Measurements from ENCODE around the gene EXOC7. TPM values are rescaled to one million over a fixed set of nuclear protein-coding genes. Genes with fewer than 3 reads are reported as not detected.

EXOC7 gene
- total and polyA plus RNA-seq, 2 of the 4 experiments (the other 2 are of a cell fraction): 85.9 to 118 TPM

- no peak for TF ChIP-seq USF2 (IDR thresholded peaks at IDR 0.05; ENCODE audit: low read depth, low read length)
- no peak for TF ChIP-seq CHD1 (IDR thresholded peaks at IDR 0.05; ENCODE audit: low read depth, low read length)
- no peak for TF ChIP-seq MAZ (IDR thresholded peaks at IDR 0.05; ENCODE audit: borderline replicate concordance, low read depth, low read length)
- TF ChIP-seq MXI1 (IDR thresholded peaks at IDR 0.05; ENCODE audit: borderline replicate concordance, low read depth, low read length): no peak
Measured at GRCh38 chr17:76142039-76142584, 38.5 kb upstream of the EXOC7 start (continued).

Measured in IMR-90 (cell line).